Bronchial epithelial cell (primary cell): ENCODE data around the gene GPR161. TPM values are rescaled to one million over a fixed set of nuclear protein-coding genes. Genes with fewer than 3 reads are reported as not detected.

Source experiments
- DNase-seq: peaks from one replicate; pipeline ENCODE4 v3.0.0-alpha.2; 2010; ENCODE audit warnings: low read depth
- FAIRE-seq: peaks from 2 replicates; lab custom pipeline; 2011; peaks lifted over from hg19 to GRCh38; lab: Jason Lieb, UNC
- H3K27me3 ChIP-seq: 2 replicates; pipeline ENCODE4 v1.5.1; 2011; ENCODE audit warnings: low read length; ENCODE audit not compliant: control insufficient read depth, insufficient read depth
- H3K36me3 ChIP-seq: 2 replicates; pipeline ENCODE4 v1.5.1; 2011; ENCODE audit warnings: low read length; ENCODE audit not compliant: control insufficient read depth, insufficient read depth
- H3K4me3 ChIP-seq: 2 replicates; pipeline ENCODE4 v1.5.1; 2011; ENCODE audit warnings: mild to moderate bottlenecking, low read depth, low read length, control low read depth
- CTCF ChIP-seq: IDR thresholded peaks from 2 replicates; pipeline ENCODE4 v1.5.1; 2011; ENCODE audit warnings: mild to moderate bottlenecking, moderate library complexity, low read length, control low read depth, inconsistent platforms; ENCODE audit not compliant: insufficient read depth, severe bottlenecking
- total RNA-seq: library from RNA; depleted of rRNA; stranded (reverse); fragments of >200 nt; gene quantifications from 2 replicates; pipeline ENCODE4 v1.2.1, GENCODE V29; 2014

Gene GPR161
- total RNA-seq, 1 donor from 2014 or later, result 8.2 TPM

GRCh38 chr1:168097921-168098528, 38.7 kb downstream of the GPR161 start:
- DNase-seq (no peak), FAIRE-seq (no peak)
- H3K36me3 ChIP-seq, result peaks cover 1% of the 10 kb centered on the region

GRCh38 chr1:168096296-168097165, 40.2 kb downstream of the GPR161 start:
- DNase-seq (no peak), FAIRE-seq (no peak)
- no peaks in the 10 kb centered on the region for H3K36me3 ChIP-seq
- H3K4me3 ChIP-seq, result no peak overlapping the region
- no peak for TF ChIP-seq CTCF
- no peaks in the 10 kb centered on the region for H3K27me3 ChIP-seq

More at GRCh38 chr1:168097921-168098528, 38.7 kb downstream of the GPR161 start:
- no peaks in the 10 kb centered on the region for H3K27me3 ChIP-seq
- TF ChIP-seq CTCF, result no peak
- no peak overlapping the region for H3K4me3 ChIP-seq

- no peak for DNase-seq
- Histone ChIP-seq H3K27me3 (no peaks in the 10 kb centered on the region), H3K4me3 (no peak overlapping the region), H3K36me3 (no peaks in the 10 kb centered on the region)
- no peak for FAIRE-seq
- no peak for TF ChIP-seq CTCF
These were observed 41.3 kb downstream of the GPR161 start for GRCh38 chr1:168095476-168095875.

GRCh38 chr1:168093616-168094015, 43.1 kb downstream of the GPR161 start:
- Histone ChIP-seq H3K4me3 (no peak overlapping the region), H3K36me3 (peaks cover under 1% of the 10 kb centered on the region), H3K27me3 (no peaks in the 10 kb centered on the region)
- no peak for TF ChIP-seq CTCF
- FAIRE-seq (no peak), DNase-seq (no peak)

GRCh38 chr1:168092566-168093355, 44.0 kb downstream of the GPR161 start:
- Histone ChIP-seq H3K36me3 (peaks cover 1% of the 10 kb centered on the region), H3K4me3 (no peak overlapping the region), H3K27me3 (no peaks in the 10 kb centered on the region)
- DNase-seq (peak; percentile 17), FAIRE-seq (no peak)
- TF ChIP-seq CTCF, result peak; percentile 38
